B cell (primary cell): Measurements from ENCODE around the gene ASTL. TPM values are rescaled to one million over a fixed set of nuclear protein-coding genes. Genes with fewer than 3 reads are reported as not detected.

ENCODE experiments used
- ATAC-seq: fragments of 200-7000 bp; cut with Tn5 transposase; one replicate; pipeline ENCODE4 v1.10.0; 2021; ENCODE audit warnings: low read depth, mild to moderate bottlenecking, moderate number of reproducible peaks, moderate library complexity
- CTCF ChIA-PET: fragments of 350-600 bp; sonication (Branson Sonifier 250); formaldehyde crosslinking; loops from one replicate; lab custom pipeline; 2021; ENCODE audit warnings: antibody characterized with exemption, inconsistent platforms; lab: Charles Lee
- POLR2A ChIA-PET: fragments of 350-600 bp; sonication (Branson Sonifier 250); formaldehyde crosslinking; loops from one replicate; lab custom pipeline; 2021; ENCODE audit warnings: antibody characterized with exemption; lab: Charles Lee
- DNase-seq: peaks from one replicate; pipeline ENCODE4 v3.0.0; 2013
- H2AFZ ChIP-seq: 2 replicates; pipeline ENCODE4 v1.6.1; 2012; ENCODE audit warnings: mild to moderate bottlenecking, low read depth, low read length; ENCODE audit not compliant: insufficient read depth, poor library complexity, severe bottlenecking
- H3K27ac ChIP-seq, 2 donors: 1 replicate in 1 of 2; 2 replicates in 1 of 2; pipeline ENCODE4 v1.5.1; 2012 to 2013; ENCODE audit warnings: low read length in 2 of 2, mild to moderate bottlenecking in 2 of 2, moderate library complexity in 1 of 2
- H3K27me3 ChIP-seq, 4 experiments: fragments of 200-600 bp in 1 of 4; sonication (generic) in 1 of 4; replicated peaks in 1 of 4; 1 replicate in 2 of 4; 2 replicates in 2 of 4; pipeline versions ENCODE4 v1.6.1 to v1.7.0; 2013 to 2016; ENCODE audit warnings: low read length in 3 of 4, mild to moderate bottlenecking in 2 of 4, mixed read lengths in 1 of 4, moderate library complexity in 1 of 4; ENCODE audit not compliant: insufficient read depth in 4 of 4, control insufficient read depth in 3 of 4; ENCODE audit errors: control extremely low read depth in 1 of 4
- H3K36me3 ChIP-seq, 2 experiments: replicated peaks in 1 of 2; 1 replicate in 1 of 2; 2 replicates in 1 of 2; pipeline versions ENCODE4 v1.6.1 to v1.7.1; 2013; ENCODE audit warnings: low read length in 1 of 2; ENCODE audit not compliant: insufficient read depth in 2 of 2, control insufficient read depth in 1 of 2; ENCODE audit errors: control extremely low read depth in 1 of 2, extremely low read depth in 1 of 2
- H3K4me1 ChIP-seq, 2 donors: fragments of 200-600 bp in 1 of 2; sonication (generic) in 1 of 2; 1 replicate in 1 of 2; 2 replicates in 1 of 2; pipeline versions ENCODE4 v1.5.1 to v1.6.1; 2013 to 2017; ENCODE audit warnings: low read length in 2 of 2; ENCODE audit not compliant: control insufficient read depth in 2 of 2, insufficient read depth in 2 of 2
- H3K4me2 ChIP-seq: replicated peaks from 2 replicates; pipeline ENCODE3; 2012; ENCODE audit warnings: mild to moderate bottlenecking, low read depth, low read length; ENCODE audit not compliant: poor library complexity, severe bottlenecking
- H3K4me3 ChIP-seq, 5 experiments: fragments of 200-600 bp in 1 of 5; sonication (generic) in 1 of 5; 1 replicate in 3 of 5; 2 replicates in 2 of 5; pipeline versions ENCODE4 v1.5.1 to v1.7.0; 2011 to 2016; ENCODE audit warnings: low read length in 4 of 5, mild to moderate bottlenecking in 4 of 5, low read depth in 2 of 5, control low read depth in 1 of 5, moderate library complexity in 1 of 5; ENCODE audit not compliant: insufficient read depth in 1 of 5; ENCODE audit errors: control extremely low read depth in 1 of 5, extremely low read depth in 1 of 5
- H3K79me2 ChIP-seq: fragments of 200-600 bp; sonication (generic); one replicate; pipeline ENCODE4 v1.6.0; 2016; ENCODE audit warnings: low read length; ENCODE audit not compliant: control insufficient read depth, insufficient read depth
- H3K9ac ChIP-seq: fragments of 200-600 bp; sonication (generic); 2 replicates; pipeline ENCODE4 v1.6.1; 2017; ENCODE audit warnings: mild to moderate bottlenecking, low read length, moderate library complexity
- H3K9me3 ChIP-seq, 3 donors: one replicate each; pipeline versions ENCODE4 v1.6.1 to v1.7.1; 2013; ENCODE audit warnings: low read length in 2 of 3; ENCODE audit not compliant: control insufficient read depth in 2 of 3, insufficient read depth in 1 of 3; ENCODE audit errors: control extremely low read depth in 1 of 3
- H4K20me1 ChIP-seq: 2 replicates; pipeline ENCODE4 v1.6.0; 2012; ENCODE audit warnings: mild to moderate bottlenecking, low read length; ENCODE audit not compliant: insufficient read depth, control insufficient read depth, poor library complexity, severe bottlenecking
- H3K27ac Mint-ChIP-seq: one replicate; pipeline ENCODE4 v1.8.0; 2021; ENCODE audit warnings: mixed read lengths
- H3K27me3 Mint-ChIP-seq: one replicate; pipeline ENCODE4 v1.8.0; 2021; ENCODE audit warnings: mixed read lengths
- H3K4me1 Mint-ChIP-seq: one replicate; pipeline ENCODE4 v1.8.0; 2021; ENCODE audit warnings: mixed read lengths
- H3K4me3 Mint-ChIP-seq: one replicate; pipeline ENCODE4 v1.8.0; 2021; ENCODE audit warnings: mixed read lengths
- H3K9me3 Mint-ChIP-seq: one replicate; pipeline ENCODE4 v1.8.0; 2022; ENCODE audit warnings: mixed read lengths; ENCODE audit not compliant: insufficient read depth
- EZH2 ChIP-seq: IDR thresholded peaks from 2 replicates; pipeline ENCODE4 v1.6.1; 2012; ENCODE audit warnings: borderline replicate concordance, low read depth, mild to moderate bottlenecking, moderate library complexity, low read length; ENCODE audit not compliant: insufficient read depth, poor library complexity, severe bottlenecking
- WGBS: methylation state at CpG from one replicate; pipeline ENCODE4 v1.1.5; 2013; ENCODE audit warnings: missing lambda C conversion rate; ENCODE audit not compliant: insufficient coverage; 5-methylcytosine and 5-hydroxymethylcytosine counted together
- intact Hi-C: fragments of 100-400 bp; cut with micrococcal nuclease; formaldehyde crosslinking; loops from one replicate; pipeline ENCODE4 v1.10.0; 2022
- polyA plus RNA-seq: library from polyadenylated mRNA; depleted of rRNA; stranded (reverse); fragments of >200 nt; gene quantifications from 2 replicates; pipeline ENCODE4 v1.2.3, GENCODE V29; 2012
- total RNA-seq, 2 donors: library from RNA; stranded (reverse); fragments of 120-200 nt in 1 of 2; gene quantifications; 1 replicate in 1 of 2; 2 replicates in 1 of 2; pipeline versions ENCODE4 v1.2.3 to v1.2.4, GENCODE V29; 2013 to 2022
- TF ChIP-seq, protein P1 (sequence below): fragments of 200-600 bp; IDR thresholded peaks from one replicate; pipeline ENCODE4 v1.8.0; 2022; ENCODE audit warnings: antibody characterized with exemption, mild to moderate bottlenecking

ASTL gene
- total and polyA plus RNA-seq, 2 donors (not counting 1 experiment from before 2014, with no cell fraction given): 0.15 to 0.59 TPM

GRCh38 chr2:96092573-96092877 is 45.8 kb downstream of the ASTL start:
- Mint-ChIP-seq H3K4me1 (no peaks in the 10 kb centered on the region), H3K27me3 (peaks cover 20% of the 10 kb centered on the region), H3K4me3 (no peak overlapping the region), H3K27ac (peak overlapping the region; percentile 37), H3K9me3 (no peaks in the 10 kb centered on the region)
- H3K27ac ChIP-seq: no peak overlapping the region
- ATAC-seq (no peak), DNase-seq (peak; percentile 1)
- H3K4me1 ChIP-seq: no peaks in the 10 kb centered on the region
- no peak overlapping the region for H2AFZ ChIP-seq
- ChIA-PET CTCF (interaction anchor here (0.5 kb wide), 1 partner anchor 863 kb away, joined by 3 read pairs; no protein-coding TSS in a partner anchor), POLR2A (no interaction called here)
- 90% methylated on average over 4 of the region's 4 CpGs for WGBS
- H3K27me3 ChIP-seq: peaks cover 0 to 3% (median 0%) of the 10 kb centered on the region in 4 experiments
- no peaks in the 10 kb centered on the region for H3K79me2 ChIP-seq
- H3K36me3 ChIP-seq: no peaks in the 10 kb centered on the region
- H4K20me1 ChIP-seq: no peaks in the 10 kb centered on the region
- intact Hi-C loops: no loop called here
- no peak overlapping the region for H3K4me2 ChIP-seq
- no peaks in the 10 kb centered on the region for H3K9me3 ChIP-seq
- no peak overlapping the region for H3K9ac ChIP-seq
- no peak for TF ChIP-seq EZH2
- TF ChIP-seq, protein P1, sequence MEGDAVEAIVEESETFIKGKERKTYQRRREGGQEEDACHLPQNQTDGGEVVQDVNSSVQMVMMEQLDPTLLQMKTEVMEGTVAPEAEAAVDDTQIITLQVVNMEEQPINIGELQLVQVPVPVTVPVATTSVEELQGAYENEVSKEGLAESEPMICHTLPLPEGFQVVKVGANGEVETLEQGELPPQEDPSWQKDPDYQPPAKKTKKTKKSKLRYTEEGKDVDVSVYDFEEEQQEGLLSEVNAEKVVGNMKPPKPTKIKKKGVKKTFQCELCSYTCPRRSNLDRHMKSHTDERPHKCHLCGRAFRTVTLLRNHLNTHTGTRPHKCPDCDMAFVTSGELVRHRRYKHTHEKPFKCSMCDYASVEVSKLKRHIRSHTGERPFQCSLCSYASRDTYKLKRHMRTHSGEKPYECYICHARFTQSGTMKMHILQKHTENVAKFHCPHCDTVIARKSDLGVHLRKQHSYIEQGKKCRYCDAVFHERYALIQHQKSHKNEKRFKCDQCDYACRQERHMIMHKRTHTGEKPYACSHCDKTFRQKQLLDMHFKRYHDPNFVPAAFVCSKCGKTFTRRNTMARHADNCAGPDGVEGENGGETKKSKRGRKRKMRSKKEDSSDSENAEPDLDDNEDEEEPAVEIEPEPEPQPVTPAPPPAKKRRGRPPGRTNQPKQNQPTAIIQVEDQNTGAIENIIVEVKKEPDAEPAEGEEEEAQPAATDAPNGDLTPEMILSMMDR: no peak
- H3K4me3 ChIP-seq: no peak overlapping the region

GRCh38 chr2:96091711-96092572 is 46.4 kb downstream of the ASTL start:
- intact Hi-C loops: no loop called here
- ChIA-PET POLR2A (interaction anchor here (0.6 kb wide), 1 partner anchor 21 kb away, joined by 4 read pairs; no protein-coding TSS in a partner anchor), CTCF (interaction anchor here (0.5 kb wide), 1 partner anchor 864 kb away, joined by 3 read pairs; no protein-coding TSS in a partner anchor)
- peaks cover 0 to 3% (median 0%) of the 10 kb centered on the region in 4 experiments for H3K27me3 ChIP-seq
- WGBS: 81% methylated on average over 10 of the region's 18 CpGs
- no peak overlapping the region for H3K4me3 ChIP-seq
- peak; percentile 3 for DNase-seq
- no peak overlapping the region for H3K9ac ChIP-seq
- H3K4me3 Mint-ChIP-seq: no peak overlapping the region
- no peaks in the 10 kb centered on the region for H3K79me2 ChIP-seq
- H3K9me3 ChIP-seq: no peaks in the 10 kb centered on the region
- no peak for ATAC-seq
- peaks cover 20% of the 10 kb centered on the region for H3K27me3 Mint-ChIP-seq
- H3K9me3 Mint-ChIP-seq: no peaks in the 10 kb centered on the region
- H3K27ac ChIP-seq: no peak overlapping the region
- H4K20me1 ChIP-seq: no peaks in the 10 kb centered on the region
- H3K27ac Mint-ChIP-seq: no peak overlapping the region
- H3K4me1 Mint-ChIP-seq: no peaks in the 10 kb centered on the region
- TF ChIP-seq, protein P1: no peak
- TF ChIP-seq EZH2: no peak
- H2AFZ ChIP-seq: no peak overlapping the region
- no peaks in the 10 kb centered on the region for H3K4me1 ChIP-seq
- H3K4me2 ChIP-seq: no peak overlapping the region
- H3K36me3 ChIP-seq: no peaks in the 10 kb centered on the region
